Renal cortex interstitium (tissue), 11 donors: ENCODE data around the gene EFS. TPM values are rescaled to one million over a fixed set of nuclear protein-coding genes. Genes with fewer than 3 reads are reported as not detected.
A peak's percentile ranks its signal among the peaks of the same experiment; 100 is the strongest.
"Not testable (repeated sequence)": the region's sequence is repeated elsewhere in the genome, so short reads cannot be mapped to it uniquely, and the experiment has no call there.

ENCODE experiments used
- DNase-seq, 11 donors: peaks; one replicate each; pipeline ENCODE4 v3.0.0-alpha.2; 2013; ENCODE audit warnings: low read depth in 9 of 11, low spot score in 4 of 11; ENCODE audit errors: extremely low read depth in 1 of 11
- polyA plus RNA-seq, 3 donors: library from polyadenylated mRNA; unstranded; fragments of 120-200 nt; gene quantifications; one replicate each; pipeline ENCODE4 v1.2.1, GENCODE V29; 2013; ENCODE audit not compliant: insufficient read length in 3 of 3

EFS gene
- polyA plus RNA-seq, 3 donors: 33.1 to 51.2 (median 46.6) TPM

DNA sequence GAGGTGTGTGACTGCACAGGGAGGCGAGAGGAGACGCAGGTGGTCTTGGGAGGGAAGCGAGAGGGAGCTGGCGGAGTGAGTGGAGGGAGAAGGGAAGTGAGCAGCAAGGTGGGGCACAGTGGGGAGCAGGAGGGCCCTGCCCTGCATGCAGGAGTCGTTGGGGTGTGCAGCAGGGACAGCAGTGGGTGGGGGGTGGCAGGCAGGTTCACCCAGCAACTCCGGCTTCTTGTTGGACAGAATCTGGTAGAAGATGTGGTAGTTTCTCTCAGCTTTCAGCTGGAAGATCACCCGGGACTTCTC, 38.1 kb upstream of the EFS start:
- DNase-seq: no peak

DNA sequence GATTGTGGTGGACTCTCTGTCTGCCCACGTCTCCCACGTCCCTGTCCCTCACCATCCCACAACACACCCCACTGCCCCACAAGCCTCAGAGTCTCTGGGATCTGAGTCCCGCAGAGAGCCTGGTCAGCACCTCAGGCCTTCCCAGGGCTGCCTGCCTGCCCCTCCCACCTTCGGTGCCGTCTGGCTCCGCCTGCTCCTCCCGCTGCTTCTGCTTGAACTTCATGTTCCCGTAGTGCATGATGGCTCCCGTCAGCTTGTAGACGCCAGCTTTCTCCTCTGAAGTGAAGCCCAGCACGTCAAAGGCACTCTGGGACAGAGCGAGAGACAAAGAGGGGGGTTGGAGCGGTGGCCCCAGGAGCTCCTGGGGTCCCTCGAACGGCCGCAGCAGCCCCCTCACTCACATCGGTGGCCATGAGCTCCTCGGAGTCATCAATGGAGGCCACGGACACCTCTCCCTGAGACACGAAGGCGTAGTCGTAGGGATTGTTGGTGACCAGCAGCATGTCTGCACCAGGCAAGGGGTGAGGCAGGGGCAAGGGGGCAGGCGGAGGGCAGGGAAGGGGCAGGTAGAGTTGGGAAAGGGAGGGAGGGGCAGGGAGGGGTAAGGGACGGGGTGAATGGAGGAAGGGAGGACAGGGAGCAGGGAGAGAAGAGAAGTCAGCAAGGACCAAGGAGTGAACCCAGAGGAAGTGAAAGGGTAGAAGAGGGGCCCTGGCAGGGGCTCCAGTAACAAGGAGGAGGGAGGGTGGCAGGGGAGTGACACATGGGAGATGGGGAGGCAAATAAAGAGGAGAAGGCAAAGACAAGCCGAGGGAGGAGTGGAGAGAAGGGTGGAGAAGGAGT, 37.5 kb upstream of the EFS start:
- no peak for DNase-seq

DNA sequence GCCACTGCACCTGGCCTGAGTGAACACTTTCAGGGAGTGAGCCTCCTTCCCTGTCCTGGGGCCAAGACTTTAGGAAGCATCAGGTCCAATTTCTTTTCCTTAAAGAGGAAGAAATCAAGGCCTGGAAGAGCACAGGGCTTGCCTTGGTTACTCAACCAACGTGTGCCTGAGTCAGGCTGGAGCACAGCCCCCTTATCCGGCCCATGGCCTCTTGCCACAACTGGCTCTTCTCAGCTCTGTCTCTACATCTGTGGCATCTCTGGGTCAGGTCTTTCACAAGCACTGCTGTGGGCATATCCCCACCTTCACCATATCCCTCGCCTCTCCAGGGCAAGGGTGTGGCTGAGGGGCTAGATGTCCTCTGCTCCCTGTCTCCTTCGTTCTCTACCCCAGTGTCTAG, 36.3 kb upstream of the EFS start:
- DNase-seq: no peak

DNA sequence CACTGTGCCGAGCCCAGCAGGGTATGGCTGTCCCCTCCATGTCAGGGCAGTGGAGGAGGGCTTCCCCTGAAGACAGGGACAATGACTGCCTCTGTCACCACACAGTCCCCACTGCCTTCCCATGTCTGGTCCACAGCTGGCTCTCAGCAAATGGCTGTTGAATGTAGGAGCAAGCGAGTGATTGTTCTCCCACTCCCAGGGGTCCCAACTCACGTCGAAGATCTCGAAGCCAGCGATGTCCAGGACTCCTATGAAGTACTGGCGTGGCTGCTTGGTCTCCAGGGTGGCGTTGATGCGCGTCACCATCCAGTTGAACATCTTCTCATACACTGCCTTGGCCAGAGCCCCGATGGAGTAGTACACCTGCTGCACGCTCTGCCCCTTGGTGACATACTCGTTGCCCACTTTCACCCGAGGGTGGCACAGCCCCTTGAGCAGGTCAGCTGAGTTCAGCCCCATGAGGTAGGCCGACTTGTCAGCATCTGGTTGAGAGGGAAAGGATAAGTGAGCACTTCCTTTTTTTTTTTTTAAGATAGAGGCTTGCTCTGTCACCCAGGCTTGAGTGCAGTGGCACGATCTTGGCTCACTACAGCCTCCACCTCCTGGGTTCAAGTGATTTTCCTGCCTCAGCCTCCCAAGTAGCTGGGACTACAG, 35.7 kb upstream of the EFS start:
- DNase-seq: not testable (repeated sequence)

DNA sequence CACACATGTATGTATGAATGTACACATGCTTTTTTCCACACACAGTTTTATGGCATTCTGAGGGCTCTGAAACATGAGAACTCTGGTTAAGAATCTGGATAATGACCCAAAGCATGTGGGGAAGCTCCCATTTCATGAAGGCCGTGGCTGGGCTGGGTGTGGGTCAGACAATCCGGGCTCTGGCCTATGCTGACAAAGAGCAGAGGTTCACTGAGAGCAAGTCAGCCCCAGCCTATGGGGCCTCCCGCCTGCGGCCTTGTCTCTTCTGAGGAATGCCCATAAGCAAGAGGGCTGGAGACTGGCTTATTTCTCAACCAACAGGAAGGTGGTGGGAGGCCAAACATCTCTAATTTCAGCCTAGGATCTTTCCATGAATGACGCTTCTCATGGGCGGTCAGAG, 34.6 kb upstream of the EFS start:
- peak in 2 of 11 donors; percentile 6 to 8 for DNase-seq

DNA sequence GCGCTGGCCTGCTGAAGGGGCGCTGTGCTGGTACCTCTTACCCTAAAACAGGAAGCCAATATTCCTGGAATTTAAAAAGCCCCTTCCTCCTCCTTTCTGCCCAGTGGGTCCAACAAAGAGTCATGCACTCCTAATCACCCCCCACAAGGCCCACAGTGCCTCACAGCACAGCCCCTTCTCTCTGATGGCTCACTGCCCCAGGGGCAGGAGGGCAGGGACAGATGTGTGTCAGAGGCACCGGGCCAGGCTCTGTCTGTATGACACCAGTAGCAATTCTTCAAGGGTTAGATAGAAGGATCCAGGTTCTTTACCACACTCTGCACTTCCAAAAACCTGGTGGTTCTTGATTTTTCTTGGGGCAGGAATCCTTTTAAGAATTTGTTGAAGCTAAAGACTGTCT, 34.2 kb upstream of the EFS start:
- no peak for DNase-seq

DNA sequence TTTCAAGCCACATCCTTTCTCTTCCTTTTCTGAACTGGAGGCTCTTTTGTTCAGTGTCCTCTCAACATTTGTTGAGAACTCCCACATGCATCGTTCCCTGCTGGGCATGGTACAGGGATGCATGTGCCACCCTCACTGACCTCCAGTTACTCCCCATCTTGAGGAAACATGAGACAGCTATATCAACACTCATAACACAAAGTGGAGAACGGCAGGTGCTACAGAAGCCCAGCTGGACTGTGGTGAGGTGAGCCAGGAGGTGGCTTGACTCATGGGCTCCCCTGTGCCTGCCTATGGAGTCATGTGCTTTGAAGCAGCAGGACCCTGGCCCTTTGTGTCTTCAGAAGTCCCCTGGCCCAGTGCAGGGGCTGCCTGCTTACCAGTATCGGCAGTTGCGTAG, 33.4 kb upstream of the EFS start:
- DNase-seq: no peak

DNA sequence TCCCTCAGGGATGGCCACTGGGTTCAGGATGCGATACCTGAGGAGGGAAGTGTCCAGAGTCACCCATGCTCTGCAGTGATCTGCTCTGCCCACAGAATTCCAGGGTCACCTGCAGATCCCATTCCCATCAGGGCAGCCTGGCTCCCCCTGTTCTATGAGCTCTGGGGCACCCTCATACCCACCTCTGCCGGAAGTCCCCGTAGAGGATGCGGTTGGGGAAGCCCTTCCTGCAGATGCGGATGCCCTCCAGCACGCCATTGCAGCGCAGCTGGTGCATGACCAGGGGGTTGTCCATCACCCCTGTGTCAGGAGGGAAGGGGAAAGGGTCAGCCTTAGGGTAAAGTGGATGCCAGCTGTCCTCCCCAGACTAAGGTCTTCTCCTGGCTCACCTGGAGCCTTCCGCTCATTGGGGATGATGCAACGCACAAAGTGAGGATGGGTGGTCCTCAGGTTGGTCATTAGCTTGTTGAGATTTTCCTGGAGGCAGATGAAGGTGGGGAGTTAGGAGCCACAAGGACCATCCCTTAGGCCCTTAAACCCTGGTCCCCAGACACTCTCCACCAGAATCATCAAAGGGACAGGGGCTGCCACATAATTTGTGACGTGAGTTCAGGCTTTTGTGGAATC, 31.9 kb upstream of the EFS start:
- no peak for DNase-seq

DNA sequence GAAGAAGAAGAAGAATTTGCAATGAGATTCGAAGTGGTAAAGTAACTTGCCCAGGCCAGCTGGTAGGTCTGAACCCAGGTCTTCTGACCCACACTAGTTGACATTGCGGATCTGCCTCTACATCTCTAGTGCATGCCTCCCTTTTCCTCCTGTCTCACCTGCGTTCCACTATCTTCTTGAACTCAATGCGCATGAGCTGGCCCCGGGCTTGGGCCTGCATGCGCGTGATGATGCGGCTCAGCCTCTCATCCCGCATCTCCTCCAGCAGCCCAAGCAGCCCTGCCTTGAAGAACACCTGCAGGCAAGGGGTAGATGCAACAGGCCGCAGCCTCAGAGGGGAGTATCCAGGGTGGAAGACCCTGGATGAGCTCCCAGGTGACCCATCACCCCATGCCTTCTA, 31.2 kb upstream of the EFS start:
- DNase-seq: no peak

DNA sequence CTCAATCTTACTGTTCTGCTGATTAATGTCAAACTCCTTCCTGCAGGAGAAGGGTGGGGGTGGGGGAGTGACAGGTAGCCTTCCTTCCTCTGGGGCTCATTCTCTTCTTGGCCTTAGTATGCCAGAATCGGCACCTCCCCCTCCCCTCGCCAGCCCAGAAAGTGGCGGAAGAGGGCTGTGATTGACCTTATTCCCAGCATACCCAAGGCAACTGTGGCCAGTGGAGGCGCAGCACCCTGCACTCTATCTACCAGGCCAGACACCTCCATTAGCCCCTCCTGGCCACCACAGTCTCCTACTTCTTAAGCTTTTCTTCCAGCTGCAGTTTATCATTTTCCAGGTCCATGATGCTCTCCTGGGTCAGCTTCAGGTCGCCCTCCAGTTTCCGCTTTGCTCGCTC, 27.6 kb upstream of the EFS start:
- DNase-seq: no peak

DNA sequence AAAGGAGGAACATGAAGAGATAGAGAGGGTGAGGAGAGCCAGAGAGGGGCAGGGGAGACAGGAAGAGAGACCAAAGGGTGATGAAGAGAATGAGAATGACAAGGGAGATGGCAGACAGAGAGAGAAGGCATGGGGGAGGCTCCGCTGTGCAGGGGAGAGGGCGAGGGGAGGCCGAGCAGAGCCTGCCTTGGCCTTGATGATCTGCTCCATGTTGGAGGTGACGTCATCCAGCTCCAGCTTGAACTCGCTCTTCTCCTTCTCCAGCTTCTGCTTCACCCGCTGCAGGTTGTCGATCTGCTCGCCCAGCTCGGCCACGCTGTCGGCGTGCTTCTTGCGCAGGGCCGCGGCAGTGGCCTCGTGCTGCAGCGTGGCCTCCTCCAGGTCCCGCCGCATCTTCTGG, 24.9 kb upstream of the EFS start:
- DNase-seq: not testable (repeated sequence)

DNA sequence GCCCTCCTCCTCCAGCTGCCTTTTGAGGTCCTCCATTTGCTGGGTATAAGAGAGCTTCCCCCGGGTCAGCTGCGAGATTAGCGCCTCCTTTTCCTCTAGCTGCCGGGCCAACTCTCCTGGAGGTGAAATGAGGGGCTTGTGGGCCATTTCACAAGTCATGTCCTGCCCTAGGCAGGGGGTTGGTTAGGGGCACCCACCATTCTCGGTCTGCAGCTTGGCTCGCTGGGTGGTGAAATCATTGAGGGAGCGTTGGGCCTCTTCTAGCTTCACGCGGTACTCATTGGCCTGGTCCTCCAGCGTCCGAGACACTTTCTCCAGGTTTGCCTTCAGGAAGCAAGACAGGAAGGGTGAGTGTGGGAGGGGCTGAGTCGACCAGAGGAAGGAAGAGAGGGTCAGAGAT, 24.4 kb upstream of the EFS start:
- DNase-seq: no peak

DNA sequence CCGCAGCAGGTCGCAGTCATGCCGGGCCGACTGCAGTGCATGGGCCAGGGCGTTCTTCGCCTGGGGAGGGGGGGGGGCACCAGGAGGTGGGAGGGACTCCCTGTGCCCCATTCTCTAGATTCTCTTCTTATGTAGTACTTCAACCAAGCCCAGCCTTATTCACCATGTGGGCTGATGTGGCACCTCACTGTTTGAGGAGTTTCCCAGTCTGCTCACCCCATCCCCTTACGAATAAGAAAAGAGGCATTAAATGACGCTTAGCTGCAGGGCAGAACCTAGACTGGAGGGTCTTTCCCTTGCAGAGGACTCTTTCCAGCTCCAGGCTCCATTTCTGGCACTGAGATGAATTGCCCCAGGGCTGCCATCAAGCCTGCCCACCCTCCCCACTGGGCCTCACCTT, 24.0 kb upstream of the EFS start:
- no peak for DNase-seq

DNA sequence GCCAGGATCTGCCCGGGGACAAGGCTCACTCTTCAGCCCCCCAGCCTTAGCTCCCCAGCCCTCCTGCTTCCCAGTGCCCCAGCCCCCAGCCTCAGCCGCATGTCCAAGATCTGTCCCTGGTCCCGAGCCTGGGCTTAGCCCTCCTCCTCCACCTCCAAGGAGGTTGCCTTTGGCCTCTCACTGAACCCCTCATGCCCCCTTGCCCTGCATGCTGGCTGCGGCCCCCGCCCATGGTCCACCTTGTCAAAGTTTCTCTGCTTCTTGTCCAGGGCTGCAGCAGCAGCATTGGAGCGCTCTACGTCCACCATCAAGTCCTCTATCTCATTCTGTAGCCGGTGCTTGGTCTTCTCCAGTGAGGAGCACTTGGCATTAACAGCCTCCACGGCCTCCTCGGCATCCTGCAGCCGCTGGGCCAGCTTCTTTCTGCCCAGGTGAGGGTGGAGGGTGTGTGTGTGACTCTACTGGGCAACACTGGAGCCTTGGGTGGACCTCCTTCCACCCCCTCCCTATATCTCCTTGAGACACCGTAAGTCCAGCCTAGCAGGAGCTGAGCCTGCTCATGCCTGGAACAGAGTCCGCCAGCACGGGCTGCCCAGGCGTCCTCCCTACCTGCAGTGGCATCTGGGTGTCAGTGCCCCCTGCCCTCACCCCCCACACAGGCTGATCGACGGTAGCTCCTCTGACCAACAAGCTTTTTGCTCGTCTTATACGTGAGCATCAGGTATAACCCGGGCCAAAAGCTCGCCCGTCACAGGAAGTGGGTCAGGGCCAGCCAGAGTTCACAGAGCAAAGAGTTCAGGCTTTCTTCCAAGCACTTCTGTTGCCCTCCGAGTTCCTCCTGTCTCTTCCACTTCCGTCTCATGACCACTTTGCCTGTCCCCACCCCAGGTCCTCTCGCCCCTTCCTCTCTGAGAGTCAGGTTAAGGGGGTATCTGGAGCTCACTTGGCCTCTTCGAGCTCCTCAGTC, 23.2 kb upstream of the EFS start:
- no peak for DNase-seq

DNA sequence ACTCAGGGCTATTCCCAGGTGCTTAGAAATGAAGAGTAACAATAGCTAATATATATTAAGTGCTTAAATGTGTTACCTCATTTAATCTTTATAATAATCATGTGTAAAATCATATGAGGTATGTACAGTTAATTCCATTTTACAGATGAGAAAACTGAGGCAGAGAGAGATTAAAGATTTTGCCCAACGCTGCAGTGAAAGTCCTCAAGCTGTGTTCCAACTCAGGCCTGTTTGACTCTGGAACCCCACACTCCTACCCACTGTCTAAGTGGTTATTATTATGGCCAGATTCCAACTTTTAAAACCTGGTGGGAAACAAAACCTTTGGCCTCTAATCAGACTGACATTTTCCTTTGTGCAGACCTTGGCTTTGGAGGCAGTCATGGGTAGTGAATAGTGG, 22.0 kb upstream of the EFS start:
- no peak for DNase-seq

DNA sequence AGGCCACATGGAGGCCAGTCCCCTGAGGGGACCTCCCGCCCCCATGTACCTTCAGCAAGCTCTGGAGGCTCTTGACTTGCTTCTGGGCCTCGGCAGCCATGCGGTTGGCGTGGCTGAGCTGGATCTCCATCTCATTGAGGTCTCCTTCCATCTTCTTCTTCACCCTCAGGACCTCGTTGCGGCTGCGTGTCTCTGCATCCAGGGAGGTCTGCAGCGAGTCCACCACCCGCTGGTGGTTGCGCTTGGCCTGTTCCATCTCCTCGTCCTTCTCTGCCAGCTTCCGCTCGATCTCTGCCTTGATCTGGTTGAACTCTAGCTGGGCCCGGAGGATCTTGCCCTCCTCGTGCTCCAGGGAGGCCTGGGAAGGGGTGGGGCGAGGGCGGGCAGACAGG, 21.3 kb upstream of the EFS start:
- not testable (repeated sequence) for DNase-seq

DNA sequence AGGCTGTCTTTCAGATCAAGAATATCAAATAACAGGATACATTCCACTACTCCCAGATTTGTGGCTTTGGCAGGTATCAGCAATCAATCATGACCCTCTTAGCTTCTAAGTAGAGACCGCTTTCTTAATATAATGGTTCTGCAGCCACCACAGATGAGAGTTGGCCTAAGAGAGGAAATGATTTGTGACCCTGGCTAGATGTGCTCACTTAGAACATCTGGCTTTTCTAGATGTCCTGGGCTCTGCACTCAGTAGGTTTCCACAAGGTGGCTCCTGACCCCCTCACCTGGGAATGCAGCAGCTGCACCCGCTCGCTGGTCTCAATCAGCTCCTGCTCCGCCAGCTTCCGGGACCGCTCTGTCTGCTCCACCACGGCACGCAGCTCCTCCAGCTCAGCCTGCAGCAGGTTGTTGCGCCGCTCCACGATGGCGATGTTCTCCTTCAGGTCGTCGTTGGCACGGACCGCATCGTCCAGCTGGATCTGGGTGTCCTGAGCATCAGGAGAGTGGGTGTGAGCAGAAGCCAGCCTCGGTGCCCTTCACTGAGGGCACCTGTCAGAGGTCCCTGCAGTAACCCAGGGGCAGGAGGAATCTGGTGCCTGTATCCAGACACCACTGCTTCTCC, 20.8 kb upstream of the EFS start:
- peak in 1 of 11 donors; percentile 14 for DNase-seq

DNA sequence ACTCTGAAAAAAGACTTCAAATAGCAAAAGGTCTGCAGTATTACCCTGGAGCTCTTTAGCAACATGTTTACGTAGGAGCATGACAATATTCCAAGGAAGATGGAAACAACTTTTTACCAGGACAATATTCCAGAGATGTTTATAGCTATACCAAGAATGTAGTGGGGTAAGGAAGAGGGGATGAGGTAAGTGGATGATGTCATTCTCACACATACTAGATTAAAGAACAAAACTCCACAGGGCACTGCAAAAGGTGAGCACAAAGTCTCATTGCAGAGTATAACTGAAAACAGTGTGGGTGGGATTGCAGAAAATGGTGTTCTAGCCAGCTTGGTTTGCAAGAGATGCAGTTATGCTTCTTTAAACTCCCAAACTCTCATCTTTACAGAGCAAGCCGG, 20.3 kb upstream of the EFS start:
- peak in 1 of 11 donors; percentile 3 for DNase-seq
